ENCODE data around the gene ADAR.

DNA sequence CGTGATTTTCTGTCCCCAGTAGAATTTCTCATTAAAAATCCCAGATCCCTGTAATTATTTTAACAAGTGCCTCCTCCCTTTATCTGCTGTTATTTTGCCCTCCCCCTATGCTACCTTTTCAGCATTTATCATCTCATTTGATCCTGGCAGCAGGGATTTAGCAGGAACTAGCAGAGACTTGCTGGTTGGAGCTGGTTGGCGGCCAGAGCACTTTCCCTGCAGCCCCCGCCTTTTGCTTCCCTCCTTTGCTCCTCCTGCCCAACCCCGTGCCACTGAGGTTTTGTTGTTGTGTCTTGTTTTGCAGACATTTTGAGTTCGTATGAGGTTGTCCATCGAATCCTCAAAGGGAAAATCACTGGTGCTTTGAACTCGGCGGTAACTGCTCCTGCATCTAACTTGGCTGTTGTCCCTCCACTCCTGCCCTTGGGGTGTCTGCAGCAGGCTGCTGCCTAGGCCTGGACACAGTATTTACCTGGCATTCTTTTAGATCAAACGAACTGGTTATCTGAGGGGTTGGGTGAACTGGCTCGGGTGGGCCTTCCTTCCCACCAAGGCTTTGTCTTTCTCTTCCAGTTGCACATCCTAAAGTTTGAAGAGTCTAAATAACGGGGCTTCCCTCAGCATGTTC is 60.8 kb downstream of the ADAR start:
- TF ChIP-seq, protein P1, sequence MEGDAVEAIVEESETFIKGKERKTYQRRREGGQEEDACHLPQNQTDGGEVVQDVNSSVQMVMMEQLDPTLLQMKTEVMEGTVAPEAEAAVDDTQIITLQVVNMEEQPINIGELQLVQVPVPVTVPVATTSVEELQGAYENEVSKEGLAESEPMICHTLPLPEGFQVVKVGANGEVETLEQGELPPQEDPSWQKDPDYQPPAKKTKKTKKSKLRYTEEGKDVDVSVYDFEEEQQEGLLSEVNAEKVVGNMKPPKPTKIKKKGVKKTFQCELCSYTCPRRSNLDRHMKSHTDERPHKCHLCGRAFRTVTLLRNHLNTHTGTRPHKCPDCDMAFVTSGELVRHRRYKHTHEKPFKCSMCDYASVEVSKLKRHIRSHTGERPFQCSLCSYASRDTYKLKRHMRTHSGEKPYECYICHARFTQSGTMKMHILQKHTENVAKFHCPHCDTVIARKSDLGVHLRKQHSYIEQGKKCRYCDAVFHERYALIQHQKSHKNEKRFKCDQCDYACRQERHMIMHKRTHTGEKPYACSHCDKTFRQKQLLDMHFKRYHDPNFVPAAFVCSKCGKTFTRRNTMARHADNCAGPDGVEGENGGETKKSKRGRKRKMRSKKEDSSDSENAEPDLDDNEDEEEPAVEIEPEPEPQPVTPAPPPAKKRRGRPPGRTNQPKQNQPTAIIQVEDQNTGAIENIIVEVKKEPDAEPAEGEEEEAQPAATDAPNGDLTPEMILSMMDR (IDR thresholded peaks at IDR 0.05) = no peak
- no peak for TF ChIP-seq POLR2A (IDR thresholded peaks at IDR 0.05)
- TF ChIP-seq POLR2AphosphoS5 (IDR thresholded peaks at IDR 0.05) = no peak
- no peak for TF ChIP-seq EP300 (IDR thresholded peaks at IDR 0.05)
